Limb (tissue), 2 donors: Measurements from ENCODE around the gene THTPA.

Experiments used
- DNase-seq, 2 donors: peaks; one replicate each; pipeline ENCODE4 v3.0.0-alpha.2; 2016; ENCODE audit errors: extremely low spot score in 2 of 2

Gene THTPA

GRCh38 chr14:23567186-23568020, 11.3 kb downstream of the THTPA start, which contains the start of gene AP1G2:
Gene AP1G2, minus strand, starts transcription at chr14:23567791. Its CDS starts 477 bp downstream, at chr14:23567314.
- peak; percentile 68 to 90 for DNase-seq

GRCh38 chr14:23568021-23568599, 12.0 kb downstream of the THTPA start:
- no peak for DNase-seq

GRCh38 chr14:23568600-23569331, 12.7 kb downstream of the THTPA start:
- no peak for DNase-seq

GRCh38 chr14:23569443-23570151, 13.5 kb downstream of the THTPA start:
- DNase-seq, result peak in 1 of 2 donors; percentile 36

GRCh38 chr14:23570806-23571483, 14.9 kb downstream of the THTPA start:
- peak in 1 of 2 donors; percentile 34 for DNase-seq

- peak in 1 of 2 donors; percentile 32 for DNase-seq
Measured at GRCh38 chr14:23571701-23572523, 15.8 kb downstream of the THTPA start.

- no peak for DNase-seq
Measured at GRCh38 chr14:23572524-23572828, 16.4 kb downstream of the THTPA start.

- no peak for DNase-seq
Measured at GRCh38 chr14:23572836-23573235, 16.8 kb downstream of the THTPA start.

- no peak for DNase-seq
Measured at GRCh38 chr14:23573384-23574015, 17.4 kb downstream of the THTPA start.

- DNase-seq, result peak in 1 of 2 donors; percentile 68
Measured at GRCh38 chr14:23577004-23577681, 21.1 kb downstream of the THTPA start.

GRCh38 chr14:23577710-23578392, 21.8 kb downstream of the THTPA start:
- no peak for DNase-seq

GRCh38 chr14:23578560-23579310, 22.7 kb downstream of the THTPA start, which contains the start of gene JPH4:
Gene JPH4, minus strand, starts transcription at chr14:23578790. Its CDS starts 1,337 bp downstream, at chr14:23577453.
- peak in 1 of 2 donors; percentile 83 for DNase-seq

- no peak for DNase-seq
Measured at GRCh38 chr14:23579311-23579630, 23.2 kb downstream of the THTPA start.

GRCh38 chr14:23579739-23580138, 23.7 kb downstream of the THTPA start:
- no peak for DNase-seq

- DNase-seq, result no peak
Measured at GRCh38 chr14:23580152-23580926, 24.3 kb downstream of the THTPA start.

- DNase-seq, result no peak
Measured at GRCh38 chr14:23580948-23581281, 24.8 kb downstream of the THTPA start.
